Naive B cell (primary cell): ENCODE data around the gene C9orf50. TPM values are rescaled to one million over a fixed set of nuclear protein-coding genes. Genes with fewer than 3 reads are reported as not detected.

Experiments
- polyA plus RNA-seq, 6 donors: library from polyadenylated mRNA; unstranded; fragments of 300-500 nt; fragmentation: Illumina TruSeq; gene quantifications; one replicate each; pipeline ENCODE4 v1.2.3, GENCODE V29; 2021; ENCODE audit warnings: low read depth in 6 of 6

The C9orf50 gene
- polyA plus RNA-seq, 6 donors from 2014 or later, result not detected

Other genes starting within 250 kb of the C9orf50 start
- 10 to 100 TPM; 30.3 to 57.7 (median 35.4) TPM for gene NTMT1, start 5.1 kb upstream of the C9orf50 start, polyA plus RNA-seq
- 10 to 100 TPM; 13.3 to 23.4 (median 16.5) TPM for gene ASB6, start 21.1 kb upstream of the C9orf50 start, polyA plus RNA-seq
- not detected for gene PRRX2, start 44.5 kb upstream of the C9orf50 start, polyA plus RNA-seq
- not detected for gene PTGES, start 131.9 kb upstream of the C9orf50 start, polyA plus RNA-seq
- 10 to 100 TPM in 4 of 6 donors, 1 to 10 TPM in 2; 8.2 to 26.0 (median 12.3) TPM for gene TOR1B, start 182.1 kb upstream of the C9orf50 start, polyA plus RNA-seq
- 10 to 100 TPM; 47.1 to 70.0 (median 62.7) TPM for gene TOR1A, start 203.0 kb upstream of the C9orf50 start, polyA plus RNA-seq
- gene C9orf78, start 214.2 kb upstream of the C9orf50 start, polyA plus RNA-seq, result 100 to 1,000 TPM; 100 to 148 (median 120) TPM
- gene USP20, start 214.4 kb upstream of the C9orf50 start, polyA plus RNA-seq, result 10 to 100 TPM; 12.7 to 23.9 (median 14.9) TPM